IPS DF 6.9 (cell line): ENCODE results near the gene CIDEB.
"Not testable (repeated sequence)": the region's sequence is repeated elsewhere in the genome, so short reads cannot be mapped to it uniquely, and the experiment has no call there.

Experiments used
- DNase-seq: peaks from one replicate; pipeline ENCODE4 v3.0.0-alpha.2; 2013; ENCODE audit warnings: low read depth, low spot score
- H3K27ac ChIP-seq: one replicate; pipeline ENCODE4 v1.5.1; 2013; ENCODE audit warnings: low read length, control low read depth
- H3K27me3 ChIP-seq: 2 replicates; pipeline ENCODE4 v1.6.1; 2013; ENCODE audit warnings: mild to moderate bottlenecking, low read length; ENCODE audit not compliant: control insufficient read depth, insufficient read depth
- H3K36me3 ChIP-seq: 2 replicates; pipeline ENCODE4 v1.6.1; 2013; ENCODE audit warnings: low read length; ENCODE audit not compliant: control insufficient read depth, insufficient read depth
- H3K4me1 ChIP-seq: 2 replicates; pipeline ENCODE4 v1.6.1; 2013; ENCODE audit warnings: low read length; ENCODE audit not compliant: control insufficient read depth, insufficient read depth
- H3K4me3 ChIP-seq: 2 replicates; pipeline ENCODE4 v1.5.1; 2013; ENCODE audit warnings: mild to moderate bottlenecking, low read length
- H3K9me3 ChIP-seq: 2 replicates; pipeline ENCODE4 v1.6.1; 2013; ENCODE audit warnings: low read length, inconsistent platforms; ENCODE audit not compliant: control insufficient read depth, insufficient read depth
- WGBS: extraction: QIAGEN DNeasy Blood & Tissue Kit; methylation state at CpG from one replicate; pipeline ENCODE4 v1.1.7; 2013; ENCODE audit warnings: mixed read lengths, missing lambda C conversion rate; ENCODE audit not compliant: insufficient read length, insufficient coverage; 5-methylcytosine and 5-hydroxymethylcytosine counted together

The CIDEB gene

DNA sequence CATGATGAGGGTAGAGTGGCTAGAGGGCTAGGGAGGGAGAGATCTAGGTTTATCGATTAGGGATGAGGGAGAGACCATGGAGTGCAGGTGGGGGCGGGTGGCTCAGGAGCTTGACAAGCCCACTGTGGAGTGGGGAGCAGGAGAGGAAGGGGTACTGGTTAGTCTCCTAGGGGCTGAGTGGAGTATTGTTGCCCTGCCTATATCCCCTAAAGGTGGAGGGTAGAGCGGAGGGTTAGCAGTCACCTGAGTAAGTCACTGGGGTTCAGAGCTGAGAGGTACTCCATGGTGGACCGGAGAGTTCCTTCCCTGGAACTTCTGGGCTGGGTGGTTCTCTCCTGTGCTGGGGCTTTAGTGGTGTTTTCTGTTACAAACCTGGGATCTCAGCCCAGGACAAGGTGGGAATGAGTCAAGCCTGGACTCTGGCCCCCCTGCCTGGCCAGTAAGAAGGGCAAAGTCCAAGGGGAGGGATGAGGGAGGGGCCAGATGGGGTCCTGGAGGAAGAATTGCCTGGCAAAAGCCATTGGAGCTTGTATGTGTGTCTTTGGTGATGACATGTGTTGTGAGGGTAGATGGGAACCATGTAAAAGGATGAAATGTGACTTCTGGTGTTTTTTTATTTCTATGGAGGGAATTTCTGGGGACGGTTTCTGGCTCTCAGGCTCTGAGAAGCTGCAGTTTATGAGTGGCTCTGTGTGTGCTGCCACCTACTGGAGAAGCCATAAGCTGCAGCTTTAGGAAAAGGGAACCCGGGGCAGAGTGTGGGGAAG lies at the start of gene CIDEB:
TSS of gene CIDEB (minus strand) at position 403 of the 767 bp plus-strand sequence. CDS start at position 284, 119 bp downstream.
- no peak within 1 kb of the TSS for H3K27ac ChIP-seq
- H3K4me1 ChIP-seq, result peaks cover 4% of the 10 kb centered on the region; the same call in 1 of the 2 replicates
- no peaks in the 10 kb centered on the region for H3K9me3 ChIP-seq
- H3K27me3 ChIP-seq, result no peaks in the 10 kb centered on the region
- H3K36me3 ChIP-seq, result peaks cover 25% of the 10 kb centered on the region
- DNase-seq, result no peak
- no CpG with 5 or more reads among the region's 6 CpGs for WGBS
- H3K4me3 ChIP-seq, result no peak within 1 kb of the TSS

DNA sequence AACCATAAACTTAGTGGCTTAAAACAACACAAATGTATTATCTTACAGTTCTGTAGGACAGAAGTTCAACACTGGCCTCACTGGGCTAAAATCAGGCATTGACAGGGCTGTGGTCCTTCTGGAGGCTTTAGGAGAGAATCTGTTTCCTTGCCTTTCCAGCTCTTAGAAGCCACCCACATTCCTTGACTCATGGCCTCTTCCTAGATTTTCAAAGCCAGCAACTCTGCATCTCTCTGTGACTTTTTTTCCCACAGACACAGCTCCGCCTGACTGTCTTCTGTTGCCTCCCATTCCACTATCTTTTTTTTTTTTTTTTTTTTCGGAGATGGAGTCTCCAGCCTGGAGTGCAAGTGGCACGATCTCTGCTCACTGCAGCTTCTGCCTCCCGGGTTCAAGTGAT lies 48.4 kb upstream of the CIDEB start:
- Histone ChIP-seq H3K4me1 (no peaks in the 10 kb centered on the region), H3K27ac (no peak overlapping the region), H3K36me3 (no peaks in the 10 kb centered on the region), H3K4me3 (no peak overlapping the region), H3K27me3 (peaks cover 2% of the 10 kb centered on the region; the same call in 1 of the 2 replicates), H3K9me3 (no peaks in the 10 kb centered on the region)
- no peak for DNase-seq
- WGBS, result no CpG with 5 or more reads among the region's 4 CpGs

DNA sequence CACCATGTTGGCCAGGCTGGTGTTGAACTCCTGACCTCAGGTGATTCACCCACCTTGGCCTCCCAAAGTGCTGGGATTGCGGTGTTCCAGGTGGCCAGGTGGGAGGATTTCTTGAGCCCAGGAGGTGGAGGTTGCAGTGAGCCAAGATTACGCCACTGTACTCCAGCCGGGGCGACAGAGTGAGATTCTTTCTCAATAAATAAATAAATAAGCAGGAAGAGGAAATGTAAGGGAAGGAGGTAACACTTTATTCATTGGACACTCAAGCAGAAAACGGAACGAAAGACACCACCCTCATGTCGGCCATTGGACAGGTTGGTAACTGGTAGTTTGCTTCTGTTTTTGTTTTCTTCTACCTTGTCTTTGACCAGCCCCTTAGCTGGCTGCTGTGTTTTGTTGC lies 47.2 kb upstream of the CIDEB start:
- DNase-seq, result no peak
- WGBS, result no CpG with 5 or more reads among the region's 7 CpGs
- Histone ChIP-seq H3K27ac (no peak overlapping the region), H3K36me3 (no peaks in the 10 kb centered on the region), H3K9me3 (no peaks in the 10 kb centered on the region), H3K4me3 (no peak overlapping the region), H3K4me1 (no peaks in the 10 kb centered on the region), H3K27me3 (peaks cover 2% of the 10 kb centered on the region)

DNA sequence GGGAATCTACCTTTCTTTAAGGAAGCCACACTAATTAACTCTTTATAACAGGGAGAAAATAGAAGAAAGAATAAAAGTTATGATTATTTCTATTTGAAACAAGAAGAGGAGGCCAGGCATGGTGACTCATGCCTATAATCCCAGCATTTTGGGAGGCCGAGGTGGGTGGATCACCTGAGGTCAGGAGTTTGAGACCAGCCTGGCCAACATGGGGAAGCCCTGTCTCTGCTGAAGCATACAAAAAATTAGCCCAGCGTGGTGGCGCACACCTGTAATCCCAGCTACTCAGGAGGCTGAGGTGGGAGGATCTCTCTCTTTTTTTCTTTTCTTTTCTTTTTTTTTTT lies 46.7 kb upstream of the CIDEB start:
- not testable (repeated sequence) for H3K4me1 ChIP-seq, H3K36me3 ChIP-seq, DNase-seq, H3K4me3 ChIP-seq, H3K9me3 ChIP-seq, H3K27ac ChIP-seq, H3K27me3 ChIP-seq
- no CpG with 5 or more reads among the region's 3 CpGs for WGBS

- no peak for DNase-seq
Observed at GRCh38 chr14:24353559-24354481, 46.0 kb upstream of the CIDEB start.

GRCh38 chr14:24351517-24351916 lies 43.7 kb upstream of the CIDEB start:
- no peak for DNase-seq
- no CpG with 5 or more reads among the region's 4 CpGs for WGBS
- H3K27ac ChIP-seq, result no peak overlapping the region
- H3K9me3 ChIP-seq, result no peaks in the 10 kb centered on the region
- H3K27me3 ChIP-seq, result peaks cover 3% of the 10 kb centered on the region
- no peaks in the 10 kb centered on the region for H3K36me3 ChIP-seq
- no peak overlapping the region for H3K4me3 ChIP-seq
- H3K4me1 ChIP-seq, result no peaks in the 10 kb centered on the region

More at GRCh38 chr14:24353559-24354481, 46.0 kb upstream of the CIDEB start:
- no CpG with 5 or more reads among the region's 5 CpGs for WGBS
- Histone ChIP-seq H3K27ac (no peak overlapping the region), H3K36me3 (no peaks in the 10 kb centered on the region), H3K4me3 (no peak overlapping the region), H3K27me3 (peaks cover 3% of the 10 kb centered on the region), H3K4me1 (no peaks in the 10 kb centered on the region), H3K9me3 (no peaks in the 10 kb centered on the region)

- H3K27me3 ChIP-seq, result peaks cover 3% of the 10 kb centered on the region
Observed at GRCh38 chr14:24349742-24350141, 42.0 kb upstream of the CIDEB start.

DNA sequence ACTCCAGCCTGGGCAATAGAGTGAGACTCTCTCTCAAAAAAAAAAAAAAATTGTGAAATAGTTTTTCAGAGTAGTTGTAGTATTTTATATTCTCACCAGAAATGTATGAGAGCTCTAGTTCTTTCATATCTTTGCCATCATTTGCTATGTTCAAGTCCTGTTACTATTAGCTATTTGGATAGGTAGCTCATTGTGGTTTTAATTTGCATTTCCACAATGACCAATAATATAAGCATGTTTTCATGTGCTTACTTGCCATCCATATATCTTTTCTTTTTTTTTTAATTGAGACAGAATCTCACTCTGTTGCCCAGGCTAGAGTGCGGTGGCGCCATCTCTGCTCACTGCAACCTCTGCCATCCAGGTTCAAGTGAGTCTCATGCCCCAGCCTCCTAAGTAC lies 40.4 kb upstream of the CIDEB start:
- no peaks in the 10 kb centered on the region for H3K4me1 ChIP-seq
- no peaks in the 10 kb centered on the region for H3K36me3 ChIP-seq
- DNase-seq, result no peak
- no peak overlapping the region for H3K4me3 ChIP-seq
- H3K27ac ChIP-seq, result no peak overlapping the region
- no CpG with 5 or more reads among the region's 2 CpGs for WGBS
- peaks cover 4% of the 10 kb centered on the region for H3K27me3 ChIP-seq
- H3K9me3 ChIP-seq, result no peaks in the 10 kb centered on the region

More at GRCh38 chr14:24349742-24350141, 42.0 kb upstream of the CIDEB start:
- DNase-seq, result no peak
- Histone ChIP-seq H3K36me3 (no peaks in the 10 kb centered on the region), H3K4me1 (no peaks in the 10 kb centered on the region), H3K27ac (no peak overlapping the region), H3K9me3 (no peaks in the 10 kb centered on the region), H3K4me3 (no peak overlapping the region)
- no CpG with 5 or more reads among the region's 5 CpGs for WGBS

DNA sequence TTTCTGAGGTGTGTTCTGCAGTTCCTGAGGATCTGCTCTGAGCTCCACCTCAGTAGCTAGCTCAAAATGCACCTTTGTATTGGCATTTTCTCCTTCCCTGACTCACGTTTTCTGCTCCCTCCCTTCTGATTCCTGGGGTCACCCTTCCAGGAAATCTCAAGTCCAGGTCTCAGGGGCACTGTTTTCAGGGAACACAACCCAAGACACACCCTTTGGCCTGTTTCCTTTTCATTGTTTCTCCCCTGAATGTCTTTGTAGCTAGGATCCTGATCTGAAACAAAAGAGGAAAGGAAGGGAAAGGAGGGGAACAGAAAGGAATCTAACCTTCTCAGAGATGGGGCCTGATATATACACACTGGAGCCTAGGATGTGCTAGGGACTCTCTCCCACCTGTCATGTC lies 39.4 kb upstream of the CIDEB start:
- H3K36me3 ChIP-seq, result no peaks in the 10 kb centered on the region
- no peak overlapping the region for H3K4me3 ChIP-seq
- H3K4me1 ChIP-seq, result no peaks in the 10 kb centered on the region
- H3K27ac ChIP-seq, result no peak overlapping the region
- WGBS, result no CpG with 5 or more reads among the region's 1 CpG
- no peaks in the 10 kb centered on the region for H3K9me3 ChIP-seq
- no peak for DNase-seq
- H3K27me3 ChIP-seq, result peaks cover 2% of the 10 kb centered on the region

- Histone ChIP-seq H3K4me3 (no peak overlapping the region), H3K4me1 (no peaks in the 10 kb centered on the region; the same call in 1 of the 2 replicates), H3K9me3 (no peaks in the 10 kb centered on the region), H3K27ac (no peak overlapping the region), H3K36me3 (no peaks in the 10 kb centered on the region), H3K27me3 (peaks cover 22% of the 10 kb centered on the region; the same call in 1 of the 2 replicates)
- WGBS, result no CpG with 5 or more reads among the region's 7 CpGs
- DNase-seq, result no peak
Observed at GRCh38 chr14:24343795-24344660, 36.3 kb upstream of the CIDEB start.
